GM18909 (cell line): ENCODE results near the gene SNX5.
"Not testable (repeated sequence)": the region's sequence is repeated elsewhere in the genome, so short reads cannot be mapped to it uniquely, and the experiment has no call there.

Source experiments
- ATAC-seq: cut with Tn5 transposase; IDR thresholded peaks from one replicate; pipeline ENCODE4 v1.9.1; 2021; ENCODE audit warnings: mild to moderate bottlenecking; ENCODE audit not compliant: unreplicated experiment, poor library complexity

Gene SNX5

GRCh38 chr20:17961587-17961940 lies 7.0 kb downstream of the SNX5 start:
- ATAC-seq = no peak

GRCh38 chr20:17960927-17961586 lies 7.5 kb downstream of the SNX5 start:
- ATAC-seq = no peak

DNA sequence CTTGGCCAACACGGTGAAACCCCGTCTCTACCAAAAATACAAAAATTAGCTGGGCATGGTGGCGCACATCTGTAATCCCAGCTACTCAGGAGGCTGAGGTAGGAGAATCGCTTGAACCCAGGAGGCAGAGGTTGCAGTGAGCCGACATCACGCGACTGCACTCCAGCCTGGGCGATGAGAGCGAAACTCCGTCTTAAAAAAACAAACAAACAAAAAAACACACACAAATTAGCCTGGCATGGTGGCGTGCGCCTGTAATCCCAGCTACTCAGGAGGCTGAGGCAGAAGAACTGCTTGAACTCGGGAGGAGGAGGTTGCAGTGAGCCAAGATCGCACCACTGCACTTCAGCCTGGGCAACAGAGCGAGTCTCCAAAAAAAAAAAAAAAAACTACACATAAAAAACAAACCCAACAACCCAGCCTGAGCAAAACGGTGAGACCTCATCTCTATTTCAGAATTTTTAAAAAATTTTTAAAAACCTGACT lies 8.2 kb downstream of the SNX5 start:
- ATAC-seq = not testable (repeated sequence)

GRCh38 chr20:17959257-17959627 lies 9.4 kb downstream of the SNX5 start:
- peak; percentile 24 for ATAC-seq

- no peak for ATAC-seq
Observed at GRCh38 chr20:17958373-17959256, 10.0 kb downstream of the SNX5 start.

DNA sequence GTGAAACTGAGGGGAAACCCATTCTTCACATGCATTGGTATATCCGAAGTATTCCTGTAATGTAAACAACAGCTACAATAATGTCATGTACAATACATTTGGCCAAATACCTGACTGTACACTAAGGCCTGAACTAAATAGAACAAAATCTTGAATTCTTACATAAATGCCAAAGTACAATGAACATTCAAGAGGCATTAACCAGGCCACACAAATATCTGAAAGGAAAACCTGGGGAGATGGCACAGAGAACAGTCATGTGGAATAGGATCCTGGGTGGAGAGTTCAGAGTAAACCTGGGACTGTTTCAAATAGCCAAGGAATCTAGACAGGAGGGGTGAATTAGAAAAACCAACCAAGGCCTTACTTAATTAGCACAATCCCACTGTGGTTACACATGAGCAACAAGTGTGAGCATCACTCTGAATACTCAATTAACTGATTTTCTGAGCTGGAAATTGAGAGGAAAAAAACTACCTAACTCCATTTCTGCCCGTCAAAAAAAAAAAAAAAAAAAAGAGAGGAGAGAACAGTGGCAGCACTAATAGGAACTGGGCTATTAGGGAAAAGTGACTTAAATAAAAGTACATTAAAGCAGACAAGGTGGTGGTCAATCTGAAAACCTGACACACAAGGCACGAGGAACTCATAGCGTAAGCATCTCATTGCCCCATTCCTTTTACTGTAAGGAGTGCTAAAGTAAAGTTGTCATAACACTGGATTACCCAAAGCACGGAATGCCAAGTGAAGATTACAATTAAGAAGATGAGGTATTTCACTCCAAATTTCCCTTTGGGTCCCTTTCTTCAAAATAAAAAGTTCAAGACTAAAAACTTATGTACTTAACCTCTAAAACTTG lies 10.9 kb downstream of the SNX5 start:
- ATAC-seq = no peak

GRCh38 chr20:17956099-17956685 lies 12.4 kb downstream of the SNX5 start:
- ATAC-seq = no peak

GRCh38 chr20:17955302-17955701 lies 13.3 kb downstream of the SNX5 start:
- ATAC-seq = no peak

GRCh38 chr20:17953935-17954334 lies 14.7 kb downstream of the SNX5 start:
- no peak for ATAC-seq

GRCh38 chr20:17952692-17953684 lies 15.6 kb downstream of the SNX5 start:
- ATAC-seq = no peak

GRCh38 chr20:17951323-17951722 lies 17.3 kb downstream of the SNX5 start:
- no peak for ATAC-seq

GRCh38 chr20:17950670-17951069 lies 17.9 kb downstream of the SNX5 start:
- no peak for ATAC-seq

DNA sequence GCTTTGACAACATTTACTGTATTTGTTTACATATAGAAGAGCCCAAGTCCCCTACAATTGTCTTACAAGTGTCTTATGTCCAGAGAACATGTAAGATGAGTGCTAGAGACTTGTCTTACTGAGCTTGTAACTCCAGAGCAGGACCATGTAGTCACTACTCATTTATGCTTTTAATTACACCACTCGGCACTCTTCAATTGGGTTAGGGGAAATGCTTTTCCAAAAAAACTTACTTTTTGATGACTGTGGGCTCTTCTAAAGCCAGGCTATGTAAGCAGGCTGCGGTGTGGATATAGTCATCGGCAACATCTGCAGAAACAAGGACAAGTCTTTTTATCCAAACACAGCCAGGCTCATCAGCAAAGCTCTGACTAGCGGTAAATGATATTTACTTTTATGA lies 18.7 kb downstream of the SNX5 start:
- ATAC-seq = no peak

DNA sequence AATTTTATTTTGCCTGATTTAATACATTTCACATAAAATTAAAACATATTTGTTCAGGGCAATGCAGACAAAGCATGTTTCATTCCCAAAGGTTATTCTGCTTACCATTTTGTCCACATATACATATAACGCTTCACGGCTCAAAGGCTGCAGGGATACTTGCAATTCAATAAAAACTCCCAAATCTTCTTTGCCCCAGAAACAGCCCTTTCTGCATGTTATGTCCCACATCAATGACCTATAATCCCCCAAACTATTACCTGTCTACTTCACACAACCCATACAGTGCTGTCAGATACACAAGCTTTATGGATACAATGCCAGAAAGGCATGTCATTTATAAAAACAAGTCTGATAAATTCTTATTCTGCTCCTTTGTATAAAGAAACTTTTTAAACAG lies 20.2 kb downstream of the SNX5 start:
- ATAC-seq = no peak

DNA sequence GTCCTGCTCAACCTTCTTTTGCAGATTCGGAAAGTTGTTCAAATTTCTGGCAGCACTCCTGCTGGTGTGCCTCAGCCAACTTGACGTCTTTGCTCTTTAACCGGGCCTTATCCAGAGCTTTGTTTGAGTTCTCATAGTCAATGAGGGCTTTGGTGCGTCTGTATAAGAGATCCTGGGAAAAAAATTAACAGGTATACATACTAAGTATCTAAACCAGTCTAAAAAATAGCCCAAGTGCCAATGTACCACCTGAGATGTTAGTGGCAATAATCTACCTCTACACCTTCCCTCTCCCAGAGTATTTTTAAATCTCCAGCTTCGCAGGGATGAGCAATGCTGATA lies 21.1 kb downstream of the SNX5 start:
- no peak for ATAC-seq

DNA sequence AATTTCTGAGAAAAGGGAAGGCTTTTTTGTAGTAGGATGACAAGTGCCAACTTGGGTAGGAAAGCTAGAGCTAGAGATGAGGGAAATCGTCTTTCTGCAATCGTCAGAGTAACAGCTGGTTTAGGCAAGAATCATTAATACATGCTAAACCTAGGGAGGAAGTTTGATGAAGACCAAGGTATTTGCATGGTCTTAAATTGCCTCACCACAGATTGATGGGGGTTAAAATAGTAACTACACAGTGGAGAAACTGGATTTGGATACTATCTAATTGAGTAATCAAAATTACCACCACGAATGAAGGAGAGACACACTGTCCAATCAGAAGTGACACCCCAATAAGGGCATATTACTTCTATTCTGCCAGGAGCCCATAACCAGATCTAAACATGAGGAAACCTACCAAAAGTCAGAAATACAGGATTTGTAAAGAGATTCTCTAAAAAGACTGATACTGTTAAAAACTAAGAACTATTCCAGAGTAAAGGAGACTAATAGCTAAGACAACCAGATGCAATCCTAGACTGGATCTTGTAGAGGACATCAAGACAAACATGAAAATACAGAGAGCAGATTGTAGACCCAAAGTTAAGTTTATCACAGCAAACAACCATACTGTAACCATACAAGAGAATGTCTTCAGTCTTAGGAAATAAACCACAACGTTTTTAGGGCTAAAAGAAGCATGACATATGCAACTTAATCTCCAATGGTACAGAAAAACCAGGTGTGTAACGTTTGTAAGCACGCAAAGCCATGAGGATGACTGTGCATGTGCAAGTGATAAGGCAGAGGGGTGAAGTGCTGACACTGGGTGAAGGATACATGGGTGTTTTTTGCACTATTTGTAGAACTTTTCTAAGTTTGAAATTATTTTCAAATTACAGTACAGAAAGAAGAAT lies 21.8 kb downstream of the SNX5 start:
- no peak for ATAC-seq

DNA sequence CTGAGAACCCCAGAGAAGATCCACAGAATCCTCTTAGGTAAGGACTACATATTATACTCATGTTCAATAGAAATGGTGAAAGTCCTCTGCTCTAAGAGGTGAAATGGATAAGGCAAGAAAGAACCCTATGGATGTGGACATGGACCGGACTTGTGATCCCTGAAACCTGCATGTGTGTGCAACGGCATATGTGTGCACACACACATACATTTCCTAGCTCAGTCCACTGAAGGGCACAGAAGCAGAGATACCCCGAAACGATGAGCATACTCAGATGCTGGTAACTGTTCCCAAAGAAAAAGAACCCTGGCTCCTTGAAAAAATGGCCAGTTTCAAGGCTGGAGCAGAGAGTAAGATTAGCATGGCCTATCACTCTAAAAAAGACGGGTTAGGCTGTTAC lies 22.6 kb downstream of the SNX5 start:
- ATAC-seq = no peak

DNA sequence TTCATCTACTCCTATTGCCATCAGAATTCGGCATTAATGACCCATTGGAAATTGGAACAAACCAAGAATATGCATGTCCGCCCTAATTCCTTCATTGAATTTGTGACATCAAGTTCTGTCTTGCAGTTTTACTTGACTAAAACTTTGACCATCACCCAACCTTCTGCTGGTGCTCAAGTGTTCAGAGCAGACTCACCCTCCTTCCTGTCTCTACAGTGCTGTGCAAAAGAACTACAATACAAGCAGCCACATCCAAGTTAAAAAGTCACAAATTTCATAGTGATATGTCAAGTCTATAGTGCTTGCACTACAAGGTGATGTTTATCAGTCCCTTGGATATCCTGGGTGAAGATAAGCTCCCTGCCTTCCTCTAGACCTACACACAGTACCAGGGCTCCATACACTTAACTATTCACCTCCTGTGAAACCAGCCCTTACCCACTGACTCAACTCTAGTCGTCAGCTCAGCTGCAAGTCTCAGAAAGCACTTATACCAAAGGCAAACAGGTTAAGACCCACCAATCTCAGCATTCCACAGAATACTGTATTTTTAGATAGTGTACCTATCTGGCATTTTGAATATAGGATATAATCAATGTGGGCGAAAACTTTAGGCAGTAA lies 23.6 kb downstream of the SNX5 start:
- no peak for ATAC-seq
